ENCODE results near the gene UCK1.
"Not testable (repeated sequence)": the region's sequence is repeated elsewhere in the genome, so short reads cannot be mapped to it uniquely, and the experiment has no call there.

DNA sequence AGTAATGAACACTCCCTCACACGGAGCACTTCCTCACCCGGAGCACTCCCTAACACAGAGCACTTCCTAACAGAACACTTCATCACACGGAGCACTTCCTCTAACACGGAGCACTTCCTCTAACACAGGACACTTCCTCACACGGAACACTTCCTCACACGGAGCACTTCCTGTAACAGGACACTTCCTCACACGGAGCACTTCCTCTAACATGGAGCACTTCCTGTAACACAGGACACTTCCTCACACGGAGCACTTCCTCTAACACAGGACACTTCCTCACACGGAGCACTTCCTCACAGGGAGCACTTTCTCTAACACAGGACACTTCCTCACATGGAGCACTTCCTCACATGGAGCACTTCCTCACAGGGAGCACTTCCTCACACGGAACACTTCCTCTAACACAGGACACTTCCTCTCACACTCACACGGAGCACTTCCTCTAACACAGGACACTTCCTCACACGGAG lies 15.5 kb downstream of the UCK1 start:
- not testable (repeated sequence) for TF ChIP-seq POLR2A (IDR thresholded peaks at IDR 0.05; ENCODE audit: control extremely low read depth in 1 of 2, low read depth in 2 of 2, low read length in 2 of 2); JUN (IDR thresholded peaks at IDR 0.05; ENCODE audit: low read depth, low read length); EZH2 (IDR thresholded peaks at IDR 0.05; ENCODE audit: low read depth, low read length, severe bottlenecking); BRCA1 (IDR thresholded peaks at IDR 0.05; ENCODE audit: low read depth, low read length)
- TF ChIP-seq, protein P1, sequence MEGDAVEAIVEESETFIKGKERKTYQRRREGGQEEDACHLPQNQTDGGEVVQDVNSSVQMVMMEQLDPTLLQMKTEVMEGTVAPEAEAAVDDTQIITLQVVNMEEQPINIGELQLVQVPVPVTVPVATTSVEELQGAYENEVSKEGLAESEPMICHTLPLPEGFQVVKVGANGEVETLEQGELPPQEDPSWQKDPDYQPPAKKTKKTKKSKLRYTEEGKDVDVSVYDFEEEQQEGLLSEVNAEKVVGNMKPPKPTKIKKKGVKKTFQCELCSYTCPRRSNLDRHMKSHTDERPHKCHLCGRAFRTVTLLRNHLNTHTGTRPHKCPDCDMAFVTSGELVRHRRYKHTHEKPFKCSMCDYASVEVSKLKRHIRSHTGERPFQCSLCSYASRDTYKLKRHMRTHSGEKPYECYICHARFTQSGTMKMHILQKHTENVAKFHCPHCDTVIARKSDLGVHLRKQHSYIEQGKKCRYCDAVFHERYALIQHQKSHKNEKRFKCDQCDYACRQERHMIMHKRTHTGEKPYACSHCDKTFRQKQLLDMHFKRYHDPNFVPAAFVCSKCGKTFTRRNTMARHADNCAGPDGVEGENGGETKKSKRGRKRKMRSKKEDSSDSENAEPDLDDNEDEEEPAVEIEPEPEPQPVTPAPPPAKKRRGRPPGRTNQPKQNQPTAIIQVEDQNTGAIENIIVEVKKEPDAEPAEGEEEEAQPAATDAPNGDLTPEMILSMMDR (IDR thresholded peaks at IDR 0.05; ENCODE audit: control extremely low read depth in 1 of 3, insufficient read depth in 1 of 3, low read depth in 1 of 3, low read length in 3 of 3): not testable (repeated sequence)
- TF ChIP-seq, protein P2, sequence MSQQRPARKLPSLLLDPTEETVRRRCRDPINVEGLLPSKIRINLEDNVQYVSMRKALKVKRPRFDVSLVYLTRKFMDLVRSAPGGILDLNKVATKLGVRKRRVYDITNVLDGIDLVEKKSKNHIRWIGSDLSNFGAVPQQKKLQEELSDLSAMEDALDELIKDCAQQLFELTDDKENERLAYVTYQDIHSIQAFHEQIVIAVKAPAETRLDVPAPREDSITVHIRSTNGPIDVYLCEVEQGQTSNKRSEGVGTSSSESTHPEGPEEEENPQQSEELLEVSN (IDR thresholded peaks at IDR 0.05): not testable (repeated sequence)

Measured in H1 (cell line).